Ovary (tissue), 9 donors: Measurements from ENCODE around the gene UGT1A1. TPM values are rescaled to one million over a fixed set of nuclear protein-coding genes. Genes with fewer than 3 reads are reported as not detected.
"Not testable (repeated sequence)": the region's sequence is repeated elsewhere in the genome, so short reads cannot be mapped to it uniquely, and the experiment has no call there.

Source experiments
- DNase-seq, 5 donors: peaks; one replicate each; pipeline ENCODE4 v3.0.0-alpha.2; 2019 to 2020
- H3K27ac ChIP-seq, 2 donors: fragments of 200-600 bp; one replicate each; pipeline versions ENCODE4 v1.5.1 to v1.8.0; 2019 to 2022
- H3K27me3 ChIP-seq: fragments of 200-600 bp; one replicate; pipeline ENCODE4 v1.8.0; 2022
- H3K36me3 ChIP-seq: fragments of 200-600 bp; sonication (generic); one replicate; pipeline ENCODE4 v1.5.1; 2019
- H3K4me1 ChIP-seq: one replicate; pipeline ENCODE4 v1.8.1; 2013; ENCODE audit warnings: mild to moderate bottlenecking, moderate library complexity; ENCODE audit not compliant: insufficient read depth
- H3K4me3 ChIP-seq: fragments of 200-600 bp; sonication (generic); one replicate; pipeline ENCODE4 v1.5.1; 2017
- H3K9me3 ChIP-seq, 2 donors: fragments of 200-600 bp in 1 of 2; sonication (generic) in 1 of 2; one replicate each; pipeline versions ENCODE4 v1.5.1 to v1.8.1; 2013 to 2019; ENCODE audit warnings: mild to moderate bottlenecking in 1 of 2, moderate library complexity in 1 of 2
- EP300 ChIP-seq: sonication (generic); formaldehyde crosslinking; IDR thresholded peaks from one replicate; pipeline ENCODE4 v1.6.1; 2017; ENCODE audit warnings: antibody characterized with exemption
- POLR2A ChIP-seq: fragments of 450-650 bp; IDR thresholded peaks from one replicate; pipeline ENCODE4 v1.6.1; 2017; ENCODE audit warnings: antibody characterized with exemption, mild to moderate bottlenecking, moderate library complexity
- whole genome bisulfite sequencing, 3 donors: extraction: QIAGEN DNeasy Blood & Tissue Kit in 1 of 3; methylation state at CpG; one replicate each; pipeline versions ENCODE4 v1.1.5 to v1.1.7; 2013 to 2017; 5-methylcytosine and 5-hydroxymethylcytosine counted together
- intact Hi-C, 4 donors: fragments of 100-400 bp; cut with DNase I; formaldehyde crosslinking; loops; one replicate each; pipeline versions ENCODE4 v1.11.0 to v1.15.1; 2022 to 2023
- polyA plus RNA-seq, 2 donors: library from polyadenylated mRNA; stranded (reverse); fragments of 200-250 nt in 1 of 2; fragments of 350-450 nt in 1 of 2; fragmentation: Illumina TruSeq in 1 of 2; extraction: RNeasy Lipid Tissue Mini Kit (QIAGEN cat#74804) in 1 of 2; gene quantifications; one replicate each; pipeline ENCODE4 v1.2.3, GENCODE V29; 2013 to 2014
- total RNA-seq, 7 donors: library from RNA; depleted of rRNA in 2 of 7; stranded (reverse); fragments of >200 nt in 2 of 7; fragmentation: NEBNext Ultra II Directional in 3 of 7; extraction: Animal tissue kit (Norgen Biotek cat#: 25700) in 3 of 7; gene quantifications; one replicate each; pipeline versions ENCODE4 v1.1.0 to v1.2.4, GENCODE V29; 2016 to 2023
- TF ChIP-seq, protein P1 (sequence below), 3 donors: fragments of 450-650 bp in 2 of 3; fragments of 200-600 bp in 1 of 3; IDR thresholded peaks; one replicate each; pipeline versions ENCODE4 v1.5.1 to v1.8.0; 2016 to 2022; ENCODE audit warnings: antibody characterized with exemption in 3 of 3, mild to moderate bottlenecking in 1 of 3
- donor health status: DM: no; HTN: no; CAD: no; lungs with moderate emphysema.
- donor health status: DM: no; HTN: no; CAD: no.
- donor health status: Bipolar disorder and iron deficiency.
- donor health status: DM: yes; HTN: yes; CAD: no.
- donor health status: DM: no; HTN: no; CAD: no.
- donor health status: DM: yes; HTN: yes; CAD: no.

UGT1A1 gene
- total and polyA plus RNA-seq, 9 donors, result 0.13 to 0.15 TPM; not detected in 7

- H3K27ac ChIP-seq, result no peak overlapping the region
- 60 to 71% (median 68%) methylated on average over 2 of the region's 2 CpGs for WGBS, 3 donors
- no peaks in the 10 kb centered on the region for H3K27me3 ChIP-seq
- no peaks in the 10 kb centered on the region for H3K9me3 ChIP-seq
- no peaks in the 10 kb centered on the region for H3K36me3 ChIP-seq
- H3K4me1 ChIP-seq, result no peaks in the 10 kb centered on the region
- no peak overlapping the region for H3K4me3 ChIP-seq
- TF ChIP-seq POLR2A (no peak), EP300 (no peak)
- TF ChIP-seq, protein P1, sequence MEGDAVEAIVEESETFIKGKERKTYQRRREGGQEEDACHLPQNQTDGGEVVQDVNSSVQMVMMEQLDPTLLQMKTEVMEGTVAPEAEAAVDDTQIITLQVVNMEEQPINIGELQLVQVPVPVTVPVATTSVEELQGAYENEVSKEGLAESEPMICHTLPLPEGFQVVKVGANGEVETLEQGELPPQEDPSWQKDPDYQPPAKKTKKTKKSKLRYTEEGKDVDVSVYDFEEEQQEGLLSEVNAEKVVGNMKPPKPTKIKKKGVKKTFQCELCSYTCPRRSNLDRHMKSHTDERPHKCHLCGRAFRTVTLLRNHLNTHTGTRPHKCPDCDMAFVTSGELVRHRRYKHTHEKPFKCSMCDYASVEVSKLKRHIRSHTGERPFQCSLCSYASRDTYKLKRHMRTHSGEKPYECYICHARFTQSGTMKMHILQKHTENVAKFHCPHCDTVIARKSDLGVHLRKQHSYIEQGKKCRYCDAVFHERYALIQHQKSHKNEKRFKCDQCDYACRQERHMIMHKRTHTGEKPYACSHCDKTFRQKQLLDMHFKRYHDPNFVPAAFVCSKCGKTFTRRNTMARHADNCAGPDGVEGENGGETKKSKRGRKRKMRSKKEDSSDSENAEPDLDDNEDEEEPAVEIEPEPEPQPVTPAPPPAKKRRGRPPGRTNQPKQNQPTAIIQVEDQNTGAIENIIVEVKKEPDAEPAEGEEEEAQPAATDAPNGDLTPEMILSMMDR (IDR thresholded peaks at IDR 0.05), result no peak
- no peak for DNase-seq
- intact Hi-C loops, result no loop called here
These were observed 45.9 kb upstream of the UGT1A1 start for GRCh38 chr2:233714121-233714520.

- 77 to 81% (median 80%) methylated on average over 7 of the region's 7 CpGs for WGBS, 3 donors
- H3K27me3 ChIP-seq, result no peaks in the 10 kb centered on the region
- H3K27ac ChIP-seq, result no peak within 1 kb of the TSS
- DNase-seq, result no peak
- H3K9me3 ChIP-seq, result no peaks in the 10 kb centered on the region
- TF ChIP-seq, protein P1 (IDR thresholded peaks at IDR 0.05), result no peak
- TF ChIP-seq POLR2A (no peak), EP300 (no peak)
- H3K4me1 ChIP-seq, result no peaks in the 10 kb centered on the region
- H3K4me3 ChIP-seq, result no peak within 1 kb of the TSS
- no peaks in the 10 kb centered on the region for H3K36me3 ChIP-seq
- intact Hi-C loops, result no loop called here
These were observed 41.5 kb upstream of the UGT1A1 start, which contains the start of gene UGT1A4 for GRCh38 chr2:233718552-233718951. TSS of gene UGT1A4 (plus strand) at chr2:233718736. CDS start at chr2:233718821, 85 bp downstream.

DNA sequence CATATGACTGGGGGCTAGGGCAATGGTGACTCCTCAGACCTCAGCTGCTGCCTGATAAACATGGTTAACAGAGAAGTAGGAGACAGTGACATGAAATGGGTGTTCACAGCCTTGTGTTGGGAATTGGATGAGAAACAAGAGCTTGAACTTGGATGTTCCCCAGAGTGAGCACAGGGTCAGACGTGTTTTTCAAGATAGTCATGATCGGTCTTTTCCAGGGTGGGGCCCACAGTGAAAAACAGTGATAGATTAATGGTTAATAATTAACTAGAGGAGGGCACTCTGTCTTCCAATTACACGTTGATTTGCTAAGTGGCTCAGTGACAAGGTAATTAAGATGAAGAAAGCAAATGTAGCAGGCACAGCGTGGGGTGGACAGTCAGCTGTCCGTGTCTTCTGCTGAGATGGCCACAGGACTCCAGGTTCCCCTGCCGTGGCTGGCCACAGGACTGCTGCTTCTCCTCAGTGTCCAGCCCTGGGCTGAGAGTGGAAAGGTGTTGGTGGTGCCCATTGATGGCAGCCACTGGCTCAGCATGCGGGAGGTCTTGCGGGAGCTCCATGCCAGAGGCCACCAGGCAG, 31.3 kb upstream of the UGT1A1 start, which contains the start of gene UGT1A3:
Gene UGT1A3 (plus strand): TSS at position 320 of the 579 bp plus-strand sequence. CDS start 85 bp downstream, at position 405.
- DNase-seq, result no peak
- Histone ChIP-seq H3K4me3 (no peak within 1 kb of the TSS), H3K27me3 (no peaks in the 10 kb centered on the region), H3K9me3 (no peaks in the 10 kb centered on the region), H3K4me1 (no peaks in the 10 kb centered on the region), H3K27ac (no peak within 1 kb of the TSS), H3K36me3 (no peaks in the 10 kb centered on the region)
- WGBS, 3 donors, result 80 to 87% (median 80%) methylated on average over 8 of the region's 8 CpGs
- intact Hi-C loops, result no loop called here
- no peak for TF ChIP-seq POLR2A
- TF ChIP-seq EP300, result no peak
- TF ChIP-seq, protein P1 (IDR thresholded peaks at IDR 0.05), result no peak

- H3K27ac ChIP-seq, H3K9me3 ChIP-seq, H3K4me1 ChIP-seq, H3K27me3 ChIP-seq, DNase-seq, intact Hi-C loops, H3K4me3 ChIP-seq, H3K36me3 ChIP-seq: not testable (repeated sequence)
- 77 to 88% (median 79%) methylated on average over 14 of the region's 14 CpGs for WGBS, 3 donors
These were observed 23.0 kb upstream of the UGT1A1 start for GRCh38 chr2:233736868-233737653.

DNA sequence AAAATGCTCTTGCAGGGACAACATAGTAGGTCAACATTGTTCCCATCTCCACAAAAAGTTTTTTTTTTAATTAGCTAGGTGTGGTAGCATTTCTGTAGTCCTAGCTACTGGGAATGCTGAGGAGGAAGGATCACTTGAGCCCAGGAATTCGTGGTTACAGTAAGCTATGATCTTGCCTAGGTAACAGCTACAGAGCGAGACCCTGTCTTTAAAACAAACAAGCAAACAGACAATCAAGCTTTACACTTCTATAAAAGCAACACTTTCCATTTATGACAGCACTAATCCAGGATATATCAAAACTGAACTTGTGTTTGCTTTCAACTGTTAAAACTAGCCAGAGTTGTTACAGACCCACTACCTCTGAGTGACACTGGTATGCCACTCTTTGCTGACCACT, 19.2 kb upstream of the UGT1A1 start:
- no peaks in the 10 kb centered on the region for H3K36me3 ChIP-seq
- no peak for DNase-seq
- no peaks in the 10 kb centered on the region for H3K4me1 ChIP-seq
- intact Hi-C loops, result no loop called here
- no peaks in the 10 kb centered on the region for H3K27me3 ChIP-seq
- no peak for TF ChIP-seq EP300
- TF ChIP-seq POLR2A, result no peak
- TF ChIP-seq, protein P1 (IDR thresholded peaks at IDR 0.05), result no peak
- no peaks in the 10 kb centered on the region for H3K9me3 ChIP-seq
- 48 to 77% (median 65%) methylated on average over 2 of the region's 2 CpGs for WGBS, 3 donors
- no peak overlapping the region for H3K27ac ChIP-seq
- no peak overlapping the region for H3K4me3 ChIP-seq
